Body of pancreas (tissue), 4 donors: ENCODE results near the gene PTPRD.

Experiments used
- POLR2A ChIP-seq, 3 donors: fragments of 450-650 bp; IDR thresholded peaks; one replicate each; pipeline ENCODE4 v1.6.1; 2016; ENCODE audit warnings: antibody characterized with exemption in 3 of 3, mild to moderate bottlenecking in 2 of 3
- TF ChIP-seq, protein P1 (sequence below), 7 experiments: fragments of 450-650 bp in 4 of 7; fragments of 200-600 bp in 3 of 7; sonication (generic) in 3 of 7; IDR thresholded peaks; one replicate each; pipeline ENCODE4 v1.5.1; 2016 to 2019; ENCODE audit warnings: antibody characterized with exemption in 7 of 7

GRCh38 chr9:9783711-9784110 lies 829.1 kb downstream of the PTPRD start:
- no peak for TF ChIP-seq POLR2A (IDR thresholded peaks at IDR 0.05)
- TF ChIP-seq, protein P1, sequence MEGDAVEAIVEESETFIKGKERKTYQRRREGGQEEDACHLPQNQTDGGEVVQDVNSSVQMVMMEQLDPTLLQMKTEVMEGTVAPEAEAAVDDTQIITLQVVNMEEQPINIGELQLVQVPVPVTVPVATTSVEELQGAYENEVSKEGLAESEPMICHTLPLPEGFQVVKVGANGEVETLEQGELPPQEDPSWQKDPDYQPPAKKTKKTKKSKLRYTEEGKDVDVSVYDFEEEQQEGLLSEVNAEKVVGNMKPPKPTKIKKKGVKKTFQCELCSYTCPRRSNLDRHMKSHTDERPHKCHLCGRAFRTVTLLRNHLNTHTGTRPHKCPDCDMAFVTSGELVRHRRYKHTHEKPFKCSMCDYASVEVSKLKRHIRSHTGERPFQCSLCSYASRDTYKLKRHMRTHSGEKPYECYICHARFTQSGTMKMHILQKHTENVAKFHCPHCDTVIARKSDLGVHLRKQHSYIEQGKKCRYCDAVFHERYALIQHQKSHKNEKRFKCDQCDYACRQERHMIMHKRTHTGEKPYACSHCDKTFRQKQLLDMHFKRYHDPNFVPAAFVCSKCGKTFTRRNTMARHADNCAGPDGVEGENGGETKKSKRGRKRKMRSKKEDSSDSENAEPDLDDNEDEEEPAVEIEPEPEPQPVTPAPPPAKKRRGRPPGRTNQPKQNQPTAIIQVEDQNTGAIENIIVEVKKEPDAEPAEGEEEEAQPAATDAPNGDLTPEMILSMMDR (IDR thresholded peaks at IDR 0.05), result no peak
